H1 (cell line): ENCODE results near the gene ZNF592. TPM values are rescaled to one million over a fixed set of nuclear protein-coding genes. Genes with fewer than 3 reads are reported as not detected.

ENCODE experiments used
- CTCF ChIA-PET: fragments of 300-600 bp; sonication (Branson Sonifier 250); formaldehyde crosslinking; loops from one replicate; lab custom pipeline; 2021; ENCODE audit not compliant: partially characterized antibody; lab: Charles Lee
- POLR2A ChIA-PET: fragments of 300-600 bp; sonication (Branson Sonifier 250); formaldehyde crosslinking; loops from one replicate; lab custom pipeline; 2021; ENCODE audit warnings: inconsistent platforms; ENCODE audit not compliant: partially characterized antibody; lab: Charles Lee
- DNase-seq, 2 experiments: peaks; one replicate each; pipeline versions ENCODE4 v3.0.0 to v3.0.0-alpha.2; 2010 to 2022; ENCODE audit warnings: low spot score in 2 of 2, low read depth in 1 of 2, mixed read lengths in 1 of 2
- FAIRE-seq: peaks from 2 replicates; lab custom pipeline; 2011; peaks lifted over from hg19 to GRCh38; lab: Jason Lieb, UNC
- H2AFZ ChIP-seq: 2 replicates; pipeline ENCODE4 v1.8.1; 2012; ENCODE audit warnings: low read length, inconsistent platforms
- H2AK5ac ChIP-seq: 2 replicates; pipeline ENCODE4 v1.6.1; 2013; ENCODE audit warnings: low read depth, low read length
- H2BK120ac ChIP-seq: replicated peaks from 2 replicates; pipeline ENCODE3; 2013; ENCODE audit warnings: low read depth, low read length, inconsistent platforms
- H2BK12ac ChIP-seq: 2 replicates; pipeline ENCODE4 v1.6.1; 2013; ENCODE audit warnings: low read depth, low read length
- H2BK15ac ChIP-seq: 2 replicates; pipeline ENCODE4 v1.6.1; 2013; ENCODE audit warnings: low read length
- H2BK20ac ChIP-seq: 2 replicates; pipeline ENCODE4 v1.6.1; 2013; ENCODE audit warnings: low read length
- H2BK5ac ChIP-seq: 2 replicates; pipeline ENCODE4 v1.6.1; 2013; ENCODE audit warnings: low read depth, low read length
- H3K14ac ChIP-seq: 2 replicates; pipeline ENCODE4 v1.6.1; 2013; ENCODE audit warnings: inconsistent platforms; ENCODE audit not compliant: insufficient read length
- H3K18ac ChIP-seq: 2 replicates; pipeline ENCODE4 v1.6.1; 2013; ENCODE audit warnings: low read length; ENCODE audit errors: extremely low read depth
- H3K23ac ChIP-seq: 2 replicates; pipeline ENCODE4 v1.6.1; 2013; ENCODE audit warnings: inconsistent platforms; ENCODE audit not compliant: insufficient read length
- H3K23me2 ChIP-seq: 2 replicates; pipeline ENCODE4 v1.6.1; 2013; ENCODE audit warnings: low read depth, low read length
- H3K27ac ChIP-seq: 2 replicates; pipeline ENCODE4 v1.6.1; 2011; ENCODE audit warnings: low read depth, low read length, inconsistent platforms
- H3K27me3 ChIP-seq, 4 experiments: replicated peaks in 1 of 4; 1 replicate in 1 of 4; 2 replicates in 3 of 4; pipeline versions ENCODE4 v1.6.1 to v1.8.1; 2011 to 2013; ENCODE audit warnings: low read length in 3 of 4, mild to moderate bottlenecking in 3 of 4, inconsistent platforms in 2 of 4, mixed read lengths in 2 of 4, moderate library complexity in 1 of 4; ENCODE audit not compliant: control insufficient read depth in 3 of 4, insufficient read depth in 3 of 4; ENCODE audit errors: extremely low read depth in 1 of 4
- H3K36me3 ChIP-seq, 4 experiments: 2 replicates each; pipeline versions ENCODE4 v1.6.1 to v1.8.1; 2011 to 2013; ENCODE audit warnings: mild to moderate bottlenecking in 4 of 4, low read length in 3 of 4, moderate library complexity in 2 of 4, control low read depth in 1 of 4, inconsistent platforms in 1 of 4; ENCODE audit not compliant: insufficient read depth in 4 of 4, control insufficient read depth in 2 of 4
- H3K4ac ChIP-seq: replicated peaks from 2 replicates; pipeline ENCODE3; 2013; ENCODE audit warnings: low read length, low read depth, mixed read lengths, inconsistent platforms; ENCODE audit not compliant: insufficient read length
- H3K4me1 ChIP-seq, 4 experiments: replicated peaks in 1 of 4; 1 replicate in 1 of 4; 2 replicates in 3 of 4; pipeline versions ENCODE4 v1.6.1 to v1.8.1; 2011 to 2013; ENCODE audit warnings: low read length in 3 of 4, inconsistent platforms in 2 of 4, mixed read lengths in 1 of 4; ENCODE audit not compliant: insufficient read depth in 4 of 4, control insufficient read depth in 3 of 4
- H3K4me2 ChIP-seq, 2 experiments: 2 replicates each; pipeline versions ENCODE4 v1.6.1 to v1.8.1; 2011 to 2013; ENCODE audit warnings: low read depth in 2 of 2, low read length in 2 of 2, control low read depth in 1 of 2, inconsistent platforms in 1 of 2, mild to moderate bottlenecking in 1 of 2; ENCODE audit not compliant: insufficient read depth in 1 of 2
- H3K4me3 ChIP-seq, 4 experiments: fragments of 200-600, 300-600 bp in 1 of 4; sonication (generic), shearing (Covaris generic), sonication (Bioruptor Twin) in 1 of 4; 2 replicates each; pipeline versions ENCODE4 v1.5.1 to v1.8.1; 2011 to 2016; ENCODE audit warnings: low read length in 4 of 4, low read depth in 3 of 4, control low read depth in 2 of 4, inconsistent platforms in 2 of 4, mild to moderate bottlenecking in 2 of 4, mixed read lengths in 1 of 4, moderate library complexity in 1 of 4; ENCODE audit not compliant: insufficient read depth in 2 of 4; ENCODE audit errors: extremely low read depth in 1 of 4
- H3K56ac ChIP-seq: replicated peaks from 2 replicates; pipeline ENCODE3; 2013; ENCODE audit warnings: low read depth, mild to moderate bottlenecking, mixed read lengths, low read length, inconsistent platforms; ENCODE audit not compliant: insufficient read length
- H3K79me1 ChIP-seq: 2 replicates; pipeline ENCODE4 v1.6.1; 2013; ENCODE audit warnings: low read depth, low read length, control low read depth
- H3K79me2 ChIP-seq, 2 experiments: 2 replicates each; pipeline versions ENCODE4 v1.6.1 to v1.8.1; 2012 to 2013; ENCODE audit warnings: low read length in 2 of 2, mild to moderate bottlenecking in 2 of 2, inconsistent platforms in 1 of 2; ENCODE audit not compliant: insufficient read depth in 2 of 2, control insufficient read depth in 1 of 2
- H3K9ac ChIP-seq, 4 experiments: replicated peaks in 1 of 4; 1 replicate in 1 of 4; 2 replicates in 3 of 4; pipeline versions ENCODE4 v1.6.1 to v1.8.1; 2011 to 2013; ENCODE audit warnings: low read depth in 3 of 4, low read length in 3 of 4, control low read depth in 2 of 4, mild to moderate bottlenecking in 2 of 4, moderate library complexity in 2 of 4, inconsistent platforms in 1 of 4; ENCODE audit errors: extremely low read depth in 1 of 4
- H3K9me3 ChIP-seq, 2 experiments: 2 replicates each; pipeline versions ENCODE4 v1.6.1 to v1.8.1; 2012 to 2013; ENCODE audit warnings: mild to moderate bottlenecking in 2 of 2, moderate library complexity in 2 of 2, control low read depth in 1 of 2, inconsistent platforms in 1 of 2, low read depth in 1 of 2, low read length in 1 of 2, mixed read lengths in 1 of 2; ENCODE audit not compliant: insufficient read depth in 2 of 2
- H4K20me1 ChIP-seq, 2 experiments: replicated peaks in 1 of 2; 2 replicates each; pipeline versions ENCODE3 to v1.8.1; 2011 to 2013; ENCODE audit warnings: inconsistent platforms in 2 of 2, low read length in 2 of 2, mild to moderate bottlenecking in 1 of 2; ENCODE audit not compliant: insufficient read depth in 2 of 2, control insufficient read depth in 1 of 2
- H4K5ac ChIP-seq: 2 replicates; pipeline ENCODE4 v1.6.1; 2013; ENCODE audit warnings: low read length, low read depth, mixed read lengths, inconsistent platforms; ENCODE audit not compliant: insufficient read length
- H4K8ac ChIP-seq: 2 replicates; pipeline ENCODE4 v1.8.0; 2013; ENCODE audit warnings: mild to moderate bottlenecking, moderate library complexity, low read length, inconsistent platforms; ENCODE audit not compliant: insufficient read depth; ENCODE audit errors: extremely low read depth
- H4K91ac ChIP-seq: replicated peaks from 2 replicates; pipeline ENCODE3; 2013; ENCODE audit warnings: low read length, mixed read lengths, inconsistent platforms; ENCODE audit not compliant: insufficient read length
- ATF3 ChIP-seq: IDR thresholded peaks from 2 replicates; pipeline ENCODE4 v1.6.1; 2011; ENCODE audit warnings: low read depth, mild to moderate bottlenecking, low read length; ENCODE audit not compliant: insufficient read depth
- SAP30 ChIP-seq: fragments of 300-600 bp; sonication (generic); IDR thresholded peaks from 2 replicates; pipeline ENCODE4 v1.7.1; 2012; ENCODE audit warnings: low read length, moderate library complexity, mild to moderate bottlenecking, inconsistent platforms; ENCODE audit not compliant: insufficient read depth, insufficient replicate concordance
- USF2 ChIP-seq: IDR thresholded peaks from 2 replicates; pipeline ENCODE4 v1.6.1; 2011; ENCODE audit warnings: low read length, improper control_type of control experiment
- WGBS, 2 experiments: shearing (Covaris generic) in 1 of 2; methylation state at CpG; one replicate each; pipeline versions ENCODE4 v1.1.6 to v1.1.7; 2013 to 2015; ENCODE audit warnings: low lambda C conversion rate in 2 of 2, mixed read lengths in 2 of 2, inconsistent platforms in 1 of 2, low coverage in 1 of 2, missing lambda C conversion rate in 1 of 2; ENCODE audit not compliant: insufficient replicate concordance in 2 of 2, insufficient coverage in 1 of 2, insufficient read length in 1 of 2; ENCODE audit errors: extremely low coverage in 1 of 2, missing lambda C conversion rate in 1 of 2; 5-methylcytosine and 5-hydroxymethylcytosine counted together
- polyA plus RNA-seq, 7 experiments: library from polyadenylated mRNA; depleted of rRNA in 3 of 7; stranded (reverse) in 5 of 7; unstranded in 2 of 7; fragments of >200 nt in 5 of 7; fragments of 200-250 nt in 2 of 7; gene quantifications; 1 replicate in 5 of 7; 2 replicates in 1 of 7; 4 replicates in 1 of 7; pipeline versions ENCODE4 v1.2.1 to v1.2.3, GENCODE V29; 2011 to 2013; ENCODE audit warnings: missing spikeins in 2 of 7, mixed read lengths in 2 of 7
- total RNA-seq: library from RNA; stranded (reverse); fragmentation: NEBNext Ultra II Directional; extraction: Animal tissue kit (Norgen Biotek cat#: 25700); gene quantifications from 2 replicates; pipeline ENCODE4 v1.2.1, GENCODE V29; 2021

The ZNF592 gene
- total and polyA plus RNA-seq, 2 of the 8 experiments (the other 6 are each of a cell fraction or from before 2014, with no cell fraction given), result 14.2 to 33.0 TPM

- ChIA-PET CTCF (interaction anchor here (0.9 to 1.5 kb wide), 5 partner anchors 8 to 82 kb away, joined by 3 to 4 read pairs (median 3); partner anchors contain the start of gene SEC11A), POLR2A (no interaction called here)
- Histone ChIP-seq H3K56ac (no peak overlapping the region), H3K79me1 (0 out of 2 replicates have a peak, but pooled peaks cover 2% of the 10 kb centered on the region), H3K79me2 (no peaks in the 10 kb centered on the region), H3K4ac (no peak overlapping the region), H4K5ac (no peak overlapping the region), H3K9me3 (no peaks in the 10 kb centered on the region), H4K91ac (no peak overlapping the region), H3K14ac (no peak overlapping the region), H3K36me3 (no peaks in the 10 kb centered on the region), H2AK5ac (no peak overlapping the region), H2AFZ (no peak overlapping the region), H4K20me1 (no peaks in the 10 kb centered on the region), H2BK15ac (no peak overlapping the region), H3K23ac (no peak overlapping the region), H2BK12ac (no peak overlapping the region), H3K27ac (no peak overlapping the region), H2BK5ac (no peak overlapping the region), H3K18ac (no peak overlapping the region), H2BK120ac (no peak overlapping the region), H4K8ac (no peak overlapping the region), H3K4me1 (peaks cover 0 to 2% (median 0%) of the 10 kb centered on the region in 4 experiments; a peak in 2 of 7 replicates), H3K4me2 (no peak overlapping the region), H3K4me3 (no peak overlapping the region), H3K27me3 (no peaks in the 10 kb centered on the region), H3K9ac (no peak overlapping the region), H2BK20ac (no peak overlapping the region), H3K23me2 (no peaks in the 10 kb centered on the region)
- 93% methylated on average over 4 of the region's 4 CpGs; no CpG with 5 or more reads in 1 of the 2 experiments for WGBS, 2 experiments
- no peak for DNase-seq
- no peak for FAIRE-seq
- TF ChIP-seq USF2 (no peak), ATF3 (no peak), SAP30 (no peak)
Observed at GRCh38 chr15:84740691-84741090, 7.7 kb upstream of the ZNF592 start.
